CD4-positive, alpha-beta T cell treated with Interferon alpha-2 for 1 hour (primary cell): ENCODE results near the gene NCAM1.
"Not testable (repeated sequence)": the region's sequence is repeated elsewhere in the genome, so short reads cannot be mapped to it uniquely, and the experiment has no call there.

Source experiments
- DNase-seq, 2 donors: peaks; one replicate each; pipeline ENCODE4 v3.0.0-alpha.2; 2020 to 2022

Gene NCAM1

GRCh38 chr11:112961146-112961668 is at the start of gene NCAM1:
Gene NCAM1, plus strand, starts transcription at chr11:112961420.
- peak; percentile 12 to 13 for DNase-seq

GRCh38 chr11:112922606-112923005 is 38.6 kb upstream of the NCAM1 start:
- no peak for DNase-seq

- not testable (repeated sequence) for DNase-seq
Observed at GRCh38 chr11:112924836-112925235, 36.4 kb upstream of the NCAM1 start.

GRCh38 chr11:112925516-112926310 is 35.5 kb upstream of the NCAM1 start:
- DNase-seq, result no peak

- DNase-seq, result no peak
Observed at GRCh38 chr11:112928136-112928535, 33.1 kb upstream of the NCAM1 start.

GRCh38 chr11:112929432-112929831 is 31.8 kb upstream of the NCAM1 start:
- no peak for DNase-seq

- DNase-seq, result no peak
Observed at GRCh38 chr11:112931703-112932102, 29.5 kb upstream of the NCAM1 start.

- no peak for DNase-seq
Observed at GRCh38 chr11:112932593-112932992, 28.6 kb upstream of the NCAM1 start.

GRCh38 chr11:112933970-112934369 is 27.2 kb upstream of the NCAM1 start:
- DNase-seq, result no peak

- no peak for DNase-seq
Observed at GRCh38 chr11:112941104-112941503, 20.1 kb upstream of the NCAM1 start.

GRCh38 chr11:112942966-112943643 is 18.1 kb upstream of the NCAM1 start:
- DNase-seq, result no peak

- DNase-seq, result no peak
Observed at GRCh38 chr11:112946866-112947265, 14.4 kb upstream of the NCAM1 start.

GRCh38 chr11:112949781-112950575 is 11.2 kb upstream of the NCAM1 start:
- DNase-seq, result no peak

- no peak for DNase-seq
Observed at GRCh38 chr11:112958670-112959069, 2.5 kb upstream of the NCAM1 start.

- no peak for DNase-seq
Observed at GRCh38 chr11:112961751-112962578, 745 bp downstream of the NCAM1 start.

GRCh38 chr11:112962579-112963367 is 1.6 kb downstream of the NCAM1 start:
- no peak for DNase-seq

GRCh38 chr11:112963368-112963955 is 2.2 kb downstream of the NCAM1 start:
- no peak for DNase-seq

- DNase-seq, result no peak
Observed at GRCh38 chr11:112965656-112966055, 4.4 kb downstream of the NCAM1 start.

- no peak for DNase-seq
Observed at GRCh38 chr11:112966561-112966960, 5.3 kb downstream of the NCAM1 start.

- DNase-seq, result no peak
Observed at GRCh38 chr11:112967082-112967481, 5.9 kb downstream of the NCAM1 start.
